PFSK-1 (cell line): ENCODE measurements around the gene DLX4.

ENCODE experiments used
- FOXP2 ChIP-seq: optimal IDR thresholded peaks from 2 replicates; pipeline ENCODE3; 2011; ENCODE audit warnings: borderline replicate concordance, control low read depth, inconsistent platforms; ENCODE audit not compliant: insufficient read depth; ENCODE audit errors: extremely low read length, extremely low read depth
- POLR2AphosphoS5 ChIP-seq: IDR thresholded peaks from 2 replicates; pipeline ENCODE4 v1.6.1; 2012; ENCODE audit warnings: low read depth, mild to moderate bottlenecking, control low read depth, low read length, moderate library complexity
- REST ChIP-seq, 2 experiments: IDR thresholded peaks; 2 replicates each; pipeline versions ENCODE4 v1.6.1 to v1.8.0; 2011 to 2012; ENCODE audit warnings: low read depth in 2 of 2, low read length in 2 of 2, control low read depth in 1 of 2, inconsistent platforms in 1 of 2, mild to moderate bottlenecking in 1 of 2, moderate library complexity in 1 of 2; ENCODE audit not compliant: insufficient read depth in 1 of 2
- SIN3A ChIP-seq: IDR thresholded peaks from 2 replicates; pipeline ENCODE4 v1.6.1; 2012; ENCODE audit warnings: mild to moderate bottlenecking, low read length, moderate library complexity, borderline replicate concordance; ENCODE audit not compliant: insufficient read depth
- TAF1 ChIP-seq: IDR thresholded peaks from 2 replicates; pipeline ENCODE4 v1.6.1; 2012; ENCODE audit warnings: low read length, control low read depth, borderline replicate concordance; ENCODE audit not compliant: insufficient read depth

DLX4 gene

GRCh38 chr17:50020841-50021599 is 52.0 kb downstream of the DLX4 start:
- no peak for TF ChIP-seq FOXP2
- no peak for TF ChIP-seq TAF1
- TF ChIP-seq POLR2AphosphoS5: no peak
- no peak for TF ChIP-seq REST (IDR thresholded peaks at IDR 0.05; ENCODE audit: insufficient read depth in 1 of 2, low read depth in 2 of 2, low read length in 2 of 2)

GRCh38 chr17:50021681-50022370 is 52.8 kb downstream of the DLX4 start:
- TF ChIP-seq REST (IDR thresholded peaks at IDR 0.05; ENCODE audit: insufficient read depth in 1 of 2, low read depth in 2 of 2, low read length in 2 of 2) (no peak), TAF1 (no peak), POLR2AphosphoS5 (no peak), FOXP2 (no peak), SIN3A (no peak)

- TF ChIP-seq REST (IDR thresholded peaks at IDR 0.05; ENCODE audit: insufficient read depth in 1 of 2, low read depth in 2 of 2, low read length in 2 of 2): no peak
- TF ChIP-seq SIN3A: no peak
- TF ChIP-seq POLR2AphosphoS5: no peak
- TF ChIP-seq FOXP2: no peak
- no peak for TF ChIP-seq TAF1
Measured at GRCh38 chr17:50022463-50023130, 53.6 kb downstream of the DLX4 start.

GRCh38 chr17:50023520-50023919 is 54.5 kb downstream of the DLX4 start:
- TF ChIP-seq SIN3A (no peak), REST (IDR thresholded peaks at IDR 0.05; ENCODE audit: insufficient read depth in 1 of 2, low read depth in 2 of 2, low read length in 2 of 2) (no peak), TAF1 (no peak), POLR2AphosphoS5 (no peak), FOXP2 (no peak)
